GM18505 (cell line): Measurements from ENCODE around the gene TXLNG.
A peak's percentile ranks its signal among the peaks of the same experiment; 100 is the strongest.
"Not testable (repeated sequence)": the region's sequence is repeated elsewhere in the genome, so short reads cannot be mapped to it uniquely, and the experiment has no call there.

ENCODE experiments used
- ATAC-seq: cut with Tn5 transposase; IDR thresholded peaks from one replicate; pipeline ENCODE4 v1.9.1; 2021; ENCODE audit not compliant: unreplicated experiment
- POLR2A ChIP-seq: IDR thresholded peaks from 4 replicates; pipeline ENCODE4 v1.6.1; 2011; ENCODE audit warnings: borderline replicate concordance; ENCODE audit not compliant: insufficient read depth, insufficient read length; ENCODE audit errors: extremely low read depth

The TXLNG gene

DNA sequence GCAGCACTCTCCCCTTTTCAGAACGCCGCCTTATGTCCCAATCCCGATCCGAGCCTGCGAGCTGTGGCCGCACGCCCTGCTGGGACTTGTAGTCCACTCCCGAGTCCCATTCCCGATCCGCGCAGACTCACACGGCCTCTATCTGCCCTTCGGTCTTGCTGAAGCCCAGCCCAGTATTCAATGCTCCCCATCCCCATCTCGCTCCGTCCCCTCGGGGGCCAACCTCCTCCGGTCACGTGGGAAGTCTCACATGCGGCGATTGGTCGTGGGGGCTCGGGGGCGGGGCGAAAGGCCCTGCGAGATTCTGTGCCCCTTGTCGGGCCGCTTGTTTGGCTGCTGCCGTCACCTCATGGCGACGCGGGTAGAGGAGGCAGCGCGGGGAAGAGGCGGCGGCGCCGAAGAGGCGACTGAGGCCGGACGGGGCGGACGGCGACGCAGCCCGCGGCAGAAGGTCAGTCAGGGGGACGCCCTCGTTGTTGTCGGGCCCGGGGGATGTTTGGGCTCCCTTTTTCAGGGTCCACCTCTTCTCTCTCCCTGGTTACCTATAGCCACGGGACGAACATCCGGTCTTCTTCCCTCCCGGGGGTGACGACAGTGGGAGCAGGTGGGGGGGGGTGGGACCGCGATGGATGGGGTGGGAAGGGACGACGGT lies at the start of gene TXLNG:
TSS of gene TXLNG (plus strand) at position 328 of the 652 bp plus-strand sequence. CDS start at position 350, 22 bp downstream.
- peak; percentile 85 for TF ChIP-seq POLR2A
- peak; percentile 96 for ATAC-seq

DNA sequence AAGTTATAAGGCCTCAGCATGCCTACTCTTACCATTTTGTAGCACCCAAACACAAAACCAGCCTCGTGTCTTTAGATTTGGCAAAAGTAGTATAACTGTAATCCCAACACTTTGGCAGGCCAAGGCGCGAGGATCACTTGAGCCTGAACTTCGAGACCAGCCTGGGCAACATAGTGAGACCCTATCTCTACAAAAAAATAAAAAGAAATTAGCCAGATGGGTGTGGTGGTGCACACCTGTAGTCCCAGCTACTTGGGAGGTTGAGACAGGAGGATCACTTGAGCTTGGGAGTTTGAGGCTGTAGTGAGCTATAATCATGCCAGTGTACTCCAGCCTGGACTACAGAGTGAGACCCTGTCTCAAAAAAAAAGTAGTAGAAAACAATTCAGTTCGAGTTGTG lies 49.2 kb upstream of the TXLNG start:
- TF ChIP-seq POLR2A, result no peak

DNA sequence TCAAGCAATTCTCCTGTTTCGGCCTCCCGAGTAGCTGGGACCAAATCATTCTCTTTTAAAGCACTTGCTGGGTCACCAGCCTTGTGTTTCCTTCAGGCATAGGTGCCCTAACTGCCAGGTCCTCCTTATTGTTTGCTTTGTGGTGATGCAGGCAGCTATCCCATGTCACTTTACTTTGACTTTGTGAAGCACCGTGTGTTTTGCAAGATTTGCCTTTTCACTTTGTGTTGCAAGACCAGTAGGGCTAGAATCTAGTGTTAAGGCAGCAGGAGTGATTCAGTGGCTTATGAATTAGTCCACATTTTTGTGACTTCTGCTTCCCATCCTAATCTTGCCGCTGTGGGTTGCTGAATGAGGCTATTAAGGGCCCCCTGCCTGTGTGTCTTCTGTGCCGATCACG lies 46.7 kb upstream of the TXLNG start:
- no peak for TF ChIP-seq POLR2A
- ATAC-seq, result no peak

More for the DNA sequence above, 49.2 kb upstream of the TXLNG start:
- ATAC-seq, result no peak

DNA sequence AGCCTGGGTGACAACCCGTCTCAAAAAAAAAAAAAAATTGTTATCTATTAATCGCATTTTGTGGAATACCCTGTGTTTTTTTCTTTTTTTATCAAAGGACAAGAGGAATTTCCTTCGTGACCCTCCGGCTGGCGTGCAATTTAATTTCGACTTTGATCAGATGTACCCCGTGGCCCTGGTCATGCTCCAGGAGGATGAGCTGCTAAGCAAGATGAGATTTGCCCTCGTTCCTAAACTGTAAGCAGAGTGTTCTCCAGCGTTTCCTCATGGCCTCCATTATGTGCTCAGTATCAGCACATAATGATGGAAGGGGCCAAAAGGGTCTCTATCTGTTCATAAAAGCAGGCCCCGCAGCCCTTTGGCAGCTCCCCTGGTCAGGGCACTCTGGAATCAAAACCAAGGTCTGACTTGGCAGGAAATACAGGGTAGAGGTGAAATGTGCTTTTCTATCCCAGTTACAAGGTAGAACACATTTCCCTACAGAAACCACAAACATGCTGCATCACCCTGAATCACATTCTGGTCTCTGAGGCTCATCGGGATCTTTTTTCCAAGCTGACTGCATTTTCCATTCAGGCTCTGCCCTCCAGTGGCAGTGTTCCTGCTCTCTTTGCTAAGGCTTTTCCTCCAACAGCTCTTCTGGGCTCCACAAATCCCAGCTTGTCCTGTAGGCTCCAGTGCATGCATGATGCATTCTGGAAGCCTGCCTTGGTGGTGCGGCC lies 42.5 kb upstream of the TXLNG start:
- no peak for TF ChIP-seq POLR2A
- ATAC-seq, result no peak

DNA sequence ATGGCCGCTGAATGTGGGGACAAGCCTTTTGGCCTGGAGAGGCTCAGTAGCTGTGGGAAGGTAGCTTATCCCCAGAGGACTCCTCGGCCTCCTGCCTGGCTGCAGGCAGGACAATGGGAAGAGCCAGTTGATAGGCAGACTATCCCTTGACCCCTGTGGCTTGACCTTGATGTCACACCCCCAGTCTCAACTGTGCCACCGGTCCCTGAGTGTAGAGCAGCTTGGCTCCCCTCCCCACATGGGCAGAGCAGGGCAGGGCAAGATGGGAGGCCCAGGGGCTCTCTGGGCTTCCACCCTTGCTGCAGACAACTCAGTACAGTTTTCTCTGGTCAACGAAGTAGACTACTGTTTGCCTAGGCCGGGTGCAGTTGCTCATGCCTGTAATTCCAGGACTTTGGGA lies 41.2 kb upstream of the TXLNG start:
- ATAC-seq, result no peak
- TF ChIP-seq POLR2A, result no peak

DNA sequence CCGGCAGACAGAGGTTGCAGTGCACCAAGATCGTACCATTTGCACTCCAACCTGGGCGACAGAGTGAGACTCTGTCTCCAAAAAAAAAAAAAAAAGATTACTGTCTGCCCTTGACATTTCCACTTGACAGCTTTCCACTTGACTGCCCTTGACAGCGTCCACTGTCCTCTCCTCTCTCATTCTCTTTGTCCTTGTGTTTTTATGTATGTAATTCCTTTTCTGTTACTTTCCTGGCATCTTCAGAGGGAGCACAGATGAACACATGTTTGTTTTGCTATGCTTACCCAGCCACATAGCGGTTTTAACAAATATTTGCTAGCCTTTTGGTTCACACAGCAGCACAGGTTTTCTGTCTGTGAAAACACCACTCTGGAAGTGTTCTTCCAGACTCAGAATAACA lies 40.6 kb upstream of the TXLNG start:
- ATAC-seq, result no peak
- no peak for TF ChIP-seq POLR2A

DNA sequence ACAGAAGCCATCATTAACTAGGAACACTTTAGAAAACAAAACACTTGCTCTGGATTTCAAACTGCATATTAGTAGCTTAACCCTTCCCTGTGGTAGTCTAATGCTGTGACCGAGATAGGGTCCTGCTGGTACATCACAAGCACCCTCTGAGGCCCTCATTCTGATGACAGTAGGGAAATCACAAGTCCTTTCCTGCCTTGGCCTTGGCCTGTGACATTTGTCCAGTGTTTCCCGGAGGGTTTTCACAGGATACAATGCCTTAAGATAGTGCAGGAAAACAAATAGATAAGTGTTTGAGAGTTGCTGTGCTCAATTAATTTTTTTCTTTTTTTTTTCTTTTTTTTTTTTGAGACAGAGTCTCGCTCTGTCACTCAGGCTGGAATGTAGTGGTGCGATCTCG lies 37.8 kb upstream of the TXLNG start:
- ATAC-seq, result no peak
- TF ChIP-seq POLR2A, result no peak

DNA sequence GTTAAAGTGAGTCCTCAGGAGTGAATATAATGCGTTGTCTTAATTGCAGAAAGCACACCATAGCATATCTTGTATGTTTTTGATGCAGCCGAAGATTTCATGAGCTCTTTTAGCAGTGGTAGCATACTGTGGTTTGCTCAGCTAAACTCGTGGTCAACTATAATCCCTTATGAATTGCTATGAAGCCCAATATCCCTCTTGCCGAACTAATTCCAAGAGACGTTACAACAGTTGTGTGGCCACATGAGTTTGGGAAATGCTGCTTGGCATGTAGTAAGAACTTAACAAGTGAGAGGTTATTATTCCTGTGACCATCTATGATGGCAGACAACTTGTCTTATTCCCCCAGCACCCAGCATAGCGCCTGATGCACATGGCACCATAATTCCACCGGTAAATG lies 36.1 kb upstream of the TXLNG start:
- TF ChIP-seq POLR2A, result no peak

DNA sequence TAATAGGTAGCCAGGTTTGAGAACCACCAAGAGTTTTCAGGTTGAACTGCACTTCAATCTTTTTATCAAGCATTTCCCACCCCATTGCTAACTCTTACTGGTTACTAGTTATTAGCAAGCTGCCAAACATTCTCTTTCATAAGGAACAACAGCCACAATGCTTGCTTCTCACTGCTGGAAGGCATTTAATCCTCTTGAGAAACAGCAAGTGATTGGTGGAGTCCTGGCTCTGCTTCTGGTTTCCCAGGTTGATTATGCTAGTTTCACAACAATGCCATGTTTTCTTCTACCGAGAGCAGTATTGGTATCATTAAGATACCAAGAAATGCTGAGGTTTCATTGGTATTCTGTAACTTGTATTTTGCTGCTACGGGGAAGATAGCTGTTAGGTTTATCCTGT lies 32.2 kb upstream of the TXLNG start:
- TF ChIP-seq POLR2A, result no peak
- no peak for ATAC-seq

More for the DNA sequence above, 36.1 kb upstream of the TXLNG start:
- ATAC-seq, result no peak

DNA sequence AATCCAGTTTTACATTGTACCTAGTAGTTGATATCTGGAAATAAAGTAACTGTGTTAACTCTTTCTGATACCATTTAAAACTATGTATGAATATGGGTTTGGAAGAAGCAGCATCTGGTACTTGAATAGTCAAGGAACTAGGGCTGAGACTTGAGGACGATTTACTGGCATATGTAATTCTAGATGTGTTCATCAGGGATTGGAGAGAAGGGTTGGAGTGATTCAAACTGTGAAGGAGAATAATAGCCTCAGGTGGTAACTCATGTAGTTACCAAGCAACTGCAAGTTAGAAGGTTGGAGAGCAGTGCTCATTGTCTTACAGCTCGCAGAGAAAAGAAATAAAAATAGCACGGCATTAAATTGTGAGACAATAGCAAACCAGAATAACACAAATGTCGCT lies 29.5 kb upstream of the TXLNG start:
- no peak for ATAC-seq
- TF ChIP-seq POLR2A, result no peak

DNA sequence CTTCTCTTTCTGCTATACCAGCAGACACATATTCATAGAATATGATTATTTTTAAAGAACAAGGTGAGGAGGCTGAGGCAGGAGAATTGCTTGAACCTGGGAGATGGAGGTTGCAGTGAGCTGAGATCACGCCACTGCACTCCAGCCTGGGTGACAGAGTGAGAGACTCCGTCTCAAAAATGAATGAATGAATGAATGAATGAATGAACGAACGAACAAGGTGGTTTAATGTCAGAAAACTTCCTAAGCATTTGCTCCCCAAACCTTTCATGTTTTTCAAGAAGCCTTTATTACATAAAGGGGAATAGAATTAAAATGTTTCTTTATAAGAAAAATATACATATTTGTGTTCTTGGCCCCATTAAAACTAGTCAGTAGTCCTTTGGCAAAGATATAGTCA lies 24.8 kb upstream of the TXLNG start:
- ATAC-seq, result not testable (repeated sequence)

DNA sequence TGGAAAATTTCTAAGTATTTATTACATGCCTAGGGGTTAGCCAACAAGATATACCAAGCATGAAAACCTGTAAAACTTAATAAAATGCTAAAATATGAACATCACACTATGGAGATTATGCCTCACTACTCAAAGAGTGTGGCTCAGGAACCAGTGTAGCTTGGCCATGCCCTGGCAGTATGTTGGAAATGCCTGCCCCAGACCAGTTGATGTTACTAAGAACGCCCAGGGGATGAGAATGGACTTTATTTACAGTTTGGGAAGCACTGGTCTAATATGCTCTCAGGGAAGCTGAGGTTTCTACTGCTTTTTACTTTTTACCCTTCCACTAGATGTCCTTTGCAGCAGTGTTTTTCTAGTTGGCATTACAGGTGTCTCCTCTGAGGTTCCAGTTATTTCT lies 23.7 kb upstream of the TXLNG start:
- TF ChIP-seq POLR2A, result no peak
- ATAC-seq, result no peak

DNA sequence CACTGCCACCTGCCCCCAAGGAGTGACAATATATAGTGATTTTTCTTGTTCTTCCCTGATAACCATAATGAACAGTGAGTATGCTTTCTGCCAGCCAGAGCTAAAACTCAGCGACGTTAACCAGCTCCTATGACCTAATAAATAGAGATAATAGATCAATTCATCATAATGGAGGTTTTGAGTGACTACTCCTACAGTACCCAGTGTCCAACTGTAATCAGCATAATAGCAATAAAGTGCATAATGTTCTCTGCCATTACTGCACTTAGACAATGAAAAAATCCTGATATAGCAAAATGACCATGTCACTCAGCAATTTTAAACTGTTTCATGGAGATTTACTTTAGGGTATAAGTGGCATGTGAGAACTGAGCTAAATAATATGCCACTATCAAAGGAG lies 20.7 kb upstream of the TXLNG start:
- TF ChIP-seq POLR2A, result no peak
- no peak for ATAC-seq

DNA sequence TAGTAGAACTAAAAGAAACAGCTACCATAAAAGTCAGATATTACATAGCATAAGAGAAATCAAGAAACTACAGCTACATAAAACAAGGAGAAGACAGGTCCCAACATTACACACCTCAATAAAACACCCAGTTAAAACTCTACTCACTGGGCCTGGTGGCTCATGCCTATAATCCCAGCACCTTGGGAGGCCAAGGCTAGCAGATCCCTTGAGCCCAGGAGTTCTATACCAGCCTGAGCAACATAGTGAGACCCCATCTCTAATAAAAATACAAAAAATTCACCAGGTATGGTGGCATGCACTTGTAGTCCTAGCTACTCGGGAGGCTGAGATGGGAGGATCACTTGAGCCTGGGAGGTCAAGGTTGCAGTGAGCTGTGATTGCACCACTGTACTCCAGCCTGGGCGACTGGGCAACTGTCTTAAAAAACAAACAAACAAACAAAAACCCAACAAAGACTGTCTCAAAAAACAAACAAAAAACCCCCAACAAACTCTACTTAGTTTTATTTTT lies 15.2 kb upstream of the TXLNG start:
- ATAC-seq, result no peak
- no peak for TF ChIP-seq POLR2A
